Glomerular visceral epithelial cell (primary cell): Measurements from ENCODE around the gene PTTG1IP.

Experiments used
- DNase-seq: peaks from one replicate; pipeline ENCODE4 v3.0.0-alpha.2; 2016; ENCODE audit errors: extremely low spot score

Gene PTTG1IP

DNA sequence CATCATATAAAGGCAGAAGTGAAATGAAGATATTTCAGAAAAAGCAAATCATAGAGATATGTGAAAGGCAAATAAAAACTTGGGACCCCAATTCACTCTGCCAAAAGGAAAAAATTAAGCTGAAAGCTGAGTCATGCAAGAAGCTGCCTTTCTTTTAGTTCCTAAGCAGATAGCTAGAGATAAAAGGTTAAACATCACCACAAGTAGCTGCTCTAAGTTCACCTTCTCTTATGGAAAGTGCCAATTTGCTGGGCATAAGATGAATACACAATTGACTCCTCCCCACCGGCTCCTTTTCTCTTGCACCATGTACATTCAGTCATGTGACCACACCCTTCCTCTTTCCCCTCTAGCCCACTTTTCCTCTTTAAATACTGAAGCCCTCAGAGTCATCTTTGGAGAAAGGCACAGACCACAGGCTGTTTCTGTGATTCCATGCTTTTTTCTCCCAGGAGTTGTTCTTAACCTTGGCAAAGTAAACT, 50.3 kb downstream of the PTTG1IP start:
- no peak for DNase-seq

GRCh38 chr21:44822484-44823178, 50.9 kb downstream of the PTTG1IP start:
- DNase-seq = no peak

DNA sequence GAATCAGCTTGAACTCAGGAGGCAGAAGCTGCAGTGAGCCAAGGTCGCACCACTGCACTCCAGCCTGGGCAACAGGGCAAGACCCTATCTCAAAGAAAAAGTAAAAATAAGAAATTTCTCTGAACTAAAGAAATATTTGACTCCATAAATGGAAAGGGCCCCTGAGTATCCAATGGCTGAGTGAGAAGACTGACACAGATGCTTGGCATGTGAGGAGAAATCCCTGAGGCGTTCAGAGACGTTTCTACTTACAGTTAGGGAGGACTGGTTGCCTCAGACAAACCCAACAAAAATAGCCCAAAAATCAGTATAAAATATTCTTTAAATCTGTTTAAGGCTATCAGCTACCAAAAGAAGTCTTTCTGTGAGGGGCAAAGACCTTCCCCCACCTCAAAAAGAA, 52.6 kb downstream of the PTTG1IP start:
- no peak for DNase-seq

GRCh38 chr21:44819283-44820243, 53.9 kb downstream of the PTTG1IP start:
- DNase-seq = no peak

DNA sequence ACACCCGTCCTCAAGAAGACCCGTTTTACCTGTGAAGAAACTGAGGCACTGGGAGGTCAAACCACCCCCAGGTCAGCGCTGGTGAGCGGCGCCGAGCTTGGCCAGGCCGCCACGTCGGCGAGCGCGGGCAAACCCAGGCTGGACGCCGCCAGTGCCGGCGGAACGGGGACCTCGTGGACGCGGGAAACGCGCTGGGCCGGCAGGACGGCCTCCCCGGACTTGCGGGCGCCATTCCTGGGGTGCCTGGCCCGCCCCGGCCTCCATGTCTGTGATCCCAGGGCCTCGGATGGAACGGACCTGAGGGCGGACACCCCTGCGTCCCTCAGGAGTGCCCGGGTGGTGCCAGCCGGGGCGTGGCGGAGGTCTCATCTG, 54.9 kb downstream of the PTTG1IP start:
- no peak for DNase-seq

DNA sequence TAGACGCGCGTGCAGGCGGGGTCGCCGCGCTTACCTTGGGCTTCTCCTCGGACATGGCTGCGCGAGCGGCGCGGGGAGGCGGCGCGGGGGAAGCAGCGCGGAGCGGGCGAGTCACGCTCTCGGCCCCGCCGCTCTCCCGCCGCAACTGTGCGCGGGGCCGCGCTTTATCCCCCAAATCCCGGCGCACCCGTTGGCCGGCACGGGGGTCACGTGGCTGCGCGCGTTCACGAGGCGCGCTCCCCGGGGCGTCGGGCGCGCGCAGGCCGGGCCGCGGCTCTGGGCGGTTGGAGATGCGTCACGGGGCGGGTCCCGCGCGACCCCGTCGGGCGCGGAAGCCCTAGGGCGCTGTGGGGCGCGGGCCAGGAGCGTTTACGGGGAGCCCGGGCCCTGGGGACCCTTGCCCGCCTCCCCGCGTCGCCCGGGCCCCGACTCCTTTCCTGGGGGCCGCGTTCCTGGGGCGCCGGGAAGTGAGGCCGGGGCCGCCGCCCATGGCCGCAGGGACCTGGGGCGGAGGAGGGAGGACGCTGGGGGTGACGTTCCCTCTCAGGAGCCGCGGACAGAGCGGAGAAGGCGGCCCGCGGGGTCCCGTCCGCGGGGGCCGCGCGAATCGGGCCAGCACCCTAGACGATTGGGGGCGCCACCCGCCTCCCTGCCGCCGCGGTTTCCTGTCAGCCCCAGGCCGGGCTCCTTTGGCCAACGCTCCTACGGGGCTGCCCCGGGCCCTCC, 55.4 kb downstream of the PTTG1IP start, which contains the start of gene SUMO3:
Gene SUMO3, minus strand, starts transcription at position 149 of the 726 bp plus-strand sequence. Its CDS starts 94 bp downstream, at position 55.
- peak; percentile 84 for DNase-seq

- DNase-seq = peak; percentile 93
Observed at GRCh38 chr21:44817506-44817880, 56.0 kb downstream of the PTTG1IP start.

DNA sequence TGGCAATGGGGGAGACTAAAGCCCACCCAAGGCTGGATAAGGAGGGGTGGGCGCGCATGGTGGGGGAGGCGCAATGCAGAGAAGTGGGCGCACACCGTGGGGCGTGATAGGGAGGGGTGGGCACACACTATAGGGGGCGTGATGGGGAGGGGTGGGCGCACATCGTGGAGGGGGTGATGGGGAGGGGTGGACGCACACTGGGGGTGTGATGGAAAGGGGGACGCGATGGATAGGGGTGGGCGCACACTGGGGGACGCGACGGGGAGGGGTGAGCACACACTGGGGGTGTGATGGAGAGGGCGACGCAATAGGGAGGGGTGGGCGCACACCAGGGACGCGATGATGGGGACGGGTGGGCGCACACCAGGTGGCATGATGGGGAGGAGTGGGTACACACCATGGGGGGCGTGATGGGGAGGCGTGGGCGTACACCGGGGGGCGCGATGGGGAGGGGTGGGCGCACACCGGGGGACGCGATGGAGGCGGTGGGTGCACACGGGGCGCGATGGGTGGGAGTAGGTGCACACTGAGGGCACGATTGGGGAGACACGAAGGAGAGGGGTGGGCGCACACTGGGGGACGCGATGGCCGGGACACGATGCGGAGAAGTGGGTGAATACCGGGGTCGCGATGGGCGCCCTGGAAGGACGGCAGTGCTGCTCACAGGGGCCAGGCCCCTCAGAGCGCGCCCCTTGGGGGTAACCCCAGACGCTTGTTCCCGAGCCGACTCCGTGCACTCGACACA, 56.6 kb downstream of the PTTG1IP start:
- DNase-seq = no peak

DNA sequence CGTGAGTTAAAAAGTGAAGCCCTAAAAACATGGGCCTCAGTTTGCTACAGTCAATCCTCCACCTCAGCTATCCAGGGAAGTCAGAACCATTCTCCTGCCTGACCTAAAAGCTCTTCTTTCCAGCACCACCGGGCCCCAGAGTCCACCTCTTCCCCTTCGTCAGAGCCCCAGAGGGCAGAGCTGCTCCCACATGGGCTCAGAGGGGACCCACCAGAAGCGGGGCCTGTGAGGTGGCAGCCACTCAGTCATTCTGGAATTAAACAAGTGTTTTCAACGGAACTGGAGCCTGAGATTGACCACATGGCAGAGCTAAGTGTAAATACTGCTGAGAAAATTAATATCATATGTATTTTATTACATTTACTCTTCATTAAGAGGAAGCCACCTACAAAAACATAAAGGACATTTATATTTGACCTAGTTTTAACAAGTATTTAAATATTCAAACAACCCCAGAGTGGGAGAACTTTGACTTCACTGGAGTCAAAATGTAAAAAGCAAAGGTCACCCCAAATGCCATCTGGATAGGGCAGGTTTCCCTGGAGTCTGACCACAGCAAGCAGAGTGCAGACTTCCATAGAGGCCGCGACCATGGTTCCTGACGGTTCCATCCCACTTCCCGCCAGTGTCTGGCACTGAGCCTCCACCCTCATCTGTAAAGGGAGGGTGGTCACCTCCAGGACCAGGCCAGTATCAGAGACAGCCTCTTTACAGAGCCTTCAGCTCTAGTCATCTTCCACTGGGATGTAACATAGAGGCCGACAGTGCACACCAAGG, 57.5 kb downstream of the PTTG1IP start:
- peak; percentile 30 for DNase-seq

DNA sequence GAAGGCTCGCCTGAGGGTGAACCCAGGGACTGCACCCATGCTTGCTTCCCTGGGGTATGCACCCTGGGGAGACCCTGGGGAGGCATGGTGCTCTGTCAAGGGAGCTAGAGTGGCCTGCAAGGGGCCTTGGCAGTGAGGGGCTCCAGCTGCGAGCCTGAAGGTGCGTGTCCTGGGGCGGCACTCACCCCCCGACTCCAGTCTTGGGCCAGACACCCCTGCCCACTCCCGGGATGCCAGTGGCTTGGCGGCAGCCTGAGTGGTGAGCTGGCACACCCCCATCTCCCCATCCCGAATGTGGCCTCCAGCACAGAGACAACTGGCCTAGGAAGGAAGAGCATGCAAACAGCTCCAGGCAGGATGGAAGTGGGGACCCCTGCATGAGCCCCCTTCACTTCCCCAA, 58.3 kb downstream of the PTTG1IP start:
- no peak for DNase-seq

DNA sequence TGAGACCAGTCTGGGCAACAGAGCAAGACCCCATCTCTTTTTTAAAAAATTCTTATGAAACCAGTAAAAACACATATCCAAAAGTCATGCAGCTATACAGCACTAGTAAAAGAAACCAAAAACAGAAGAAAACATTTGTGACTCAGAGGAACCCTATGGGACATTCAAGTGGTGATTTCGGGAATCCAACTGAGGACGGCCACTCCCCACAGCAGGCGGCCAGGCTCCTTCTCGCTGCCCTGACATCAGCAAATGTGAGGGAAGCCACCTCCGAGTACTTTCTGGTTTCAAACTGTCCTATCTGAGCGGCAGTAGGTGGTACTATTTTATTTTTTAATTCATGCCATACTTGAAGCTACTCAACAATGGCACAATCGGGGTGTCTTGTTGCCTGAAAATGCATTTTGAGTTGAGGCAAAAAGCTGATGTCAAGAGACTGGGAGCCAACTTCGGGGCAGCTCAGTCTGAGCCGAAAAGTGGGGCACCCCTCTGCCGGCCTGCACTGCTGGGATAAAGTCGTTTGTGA, 58.9 kb downstream of the PTTG1IP start:
- DNase-seq = no peak

GRCh38 chr21:44813727-44814126, 59.8 kb downstream of the PTTG1IP start:
- no peak for DNase-seq

DNA sequence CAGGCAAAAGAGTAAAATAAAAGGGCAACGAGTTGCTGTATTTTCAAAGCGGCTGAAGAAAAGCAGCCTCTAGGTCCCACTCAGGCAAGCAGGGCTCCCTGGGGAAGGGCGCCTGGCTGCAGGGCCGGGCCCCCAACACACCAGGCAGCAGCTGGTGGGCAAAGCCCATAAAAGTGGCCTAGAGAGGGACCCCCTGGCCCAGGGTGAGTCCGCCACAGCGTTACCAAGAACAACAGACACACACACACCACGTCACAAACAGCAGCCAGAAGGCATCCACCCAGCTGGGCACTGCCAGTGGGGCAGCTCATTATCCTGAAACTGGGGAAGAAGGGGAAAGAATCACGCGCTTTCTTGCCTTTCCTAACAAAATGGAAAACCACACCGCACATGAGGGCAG, 60.3 kb downstream of the PTTG1IP start:
- DNase-seq = no peak

GRCh38 chr21:44812640-44813039, 60.9 kb downstream of the PTTG1IP start:
- DNase-seq = no peak

- no peak for DNase-seq
Observed at GRCh38 chr21:44810779-44811178, 62.7 kb downstream of the PTTG1IP start.

DNA sequence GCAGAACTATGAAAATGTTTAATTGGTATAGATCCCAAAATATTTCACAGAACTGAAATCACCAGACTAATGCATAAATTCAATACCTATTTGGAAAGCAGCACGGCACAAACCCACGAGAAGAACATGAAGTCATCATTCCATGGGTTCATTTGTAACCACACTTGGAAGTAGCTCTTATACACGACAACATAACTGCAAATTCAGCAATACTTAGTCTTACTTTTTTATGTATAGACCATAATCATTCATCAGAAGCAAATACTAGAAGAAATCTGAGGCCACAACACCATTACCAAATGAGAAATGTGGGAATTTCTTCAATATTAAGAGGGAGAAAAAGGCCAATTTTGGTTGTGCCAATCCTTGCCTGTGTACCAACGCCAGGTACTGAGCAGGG, 67.6 kb downstream of the PTTG1IP start:
- DNase-seq = no peak

- no peak for DNase-seq
Observed at GRCh38 chr21:44805226-44805625, 68.3 kb downstream of the PTTG1IP start.

GRCh38 chr21:44804762-44805161, 68.7 kb downstream of the PTTG1IP start:
- no peak for DNase-seq

DNA sequence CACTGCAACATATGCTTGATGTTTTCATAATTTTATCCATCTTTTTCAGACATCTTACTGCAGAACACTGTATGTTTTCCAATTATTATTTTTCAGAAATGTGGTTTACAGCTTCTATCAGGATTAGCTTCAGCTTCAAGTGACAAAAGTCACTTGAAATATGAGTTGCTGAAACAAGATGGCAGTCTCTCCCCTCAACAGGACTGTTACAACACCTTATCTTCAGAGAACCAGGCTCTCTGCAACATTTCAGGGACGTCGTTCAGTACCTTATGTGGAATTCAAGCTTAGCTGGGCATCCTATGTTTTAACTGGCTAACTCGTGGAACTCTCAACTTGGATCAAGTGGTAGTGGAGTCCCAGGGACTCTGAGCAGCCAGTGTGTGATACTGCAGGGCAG, 69.8 kb downstream of the PTTG1IP start:
- DNase-seq = no peak

DNA sequence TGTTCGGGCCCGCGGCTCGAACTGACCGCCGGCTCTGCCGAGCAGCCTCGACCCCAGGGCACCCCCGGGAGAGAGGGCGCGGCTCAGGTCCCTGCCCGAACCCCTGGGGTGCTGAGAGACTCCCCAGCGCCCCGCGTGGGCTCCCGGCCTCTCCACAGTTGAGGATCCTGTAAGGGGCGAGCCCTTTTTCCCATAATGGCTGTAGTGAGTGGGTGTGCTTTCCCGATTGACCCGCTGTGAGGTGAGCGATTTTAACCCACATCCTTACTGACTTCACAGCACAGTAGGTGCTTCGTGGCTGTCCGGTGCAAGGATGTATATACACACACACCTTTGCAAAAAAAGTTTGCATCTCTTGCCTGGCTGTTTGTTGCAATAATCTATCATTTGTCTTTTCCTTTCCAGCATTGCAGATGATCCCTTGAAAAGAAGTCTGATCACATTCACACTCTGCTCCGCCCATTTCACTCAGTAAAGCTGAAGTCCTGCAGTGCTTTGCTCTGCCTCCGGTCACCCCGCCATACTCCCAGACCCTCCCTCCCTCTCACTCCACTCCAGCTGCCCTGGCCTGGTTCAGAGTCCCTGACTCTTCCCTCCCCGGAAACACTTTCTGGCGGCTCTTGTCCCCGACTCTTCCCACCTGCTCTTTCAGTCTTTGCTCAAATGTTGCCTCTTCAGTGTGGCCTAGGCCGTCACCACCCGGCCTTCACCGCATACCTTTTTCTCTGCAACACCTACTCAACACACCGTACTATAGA, 70.9 kb downstream of the PTTG1IP start:
- DNase-seq = peak; percentile 23
